Endothelial cell (in vitro differentiated cells): Measurements from ENCODE around the gene NAA25. TPM values are rescaled to one million over a fixed set of nuclear protein-coding genes. Genes with fewer than 3 reads are reported as not detected.
"Not testable (repeated sequence)": the region's sequence is repeated elsewhere in the genome, so short reads cannot be mapped to it uniquely, and the experiment has no call there.

Source experiments
- DNase-seq: peaks from one replicate; pipeline ENCODE4 v3.0.0; 2021; ENCODE audit warnings: low spot score
- H3K27ac Mint-ChIP-seq: one replicate; pipeline ENCODE4 v1.8.0; 2021; ENCODE audit warnings: mixed read lengths, inconsistent platforms; ENCODE audit not compliant: unreplicated experiment
- H3K27me3 Mint-ChIP-seq: one replicate; pipeline ENCODE4 v1.8.0; 2021; ENCODE audit warnings: mild to moderate bottlenecking, moderate library complexity, mixed read lengths, inconsistent platforms; ENCODE audit not compliant: unreplicated experiment
- H3K36me3 Mint-ChIP-seq: one replicate; pipeline ENCODE4 v1.8.0; 2021; ENCODE audit warnings: mild to moderate bottlenecking, low read depth, mixed read lengths, inconsistent platforms; ENCODE audit not compliant: unreplicated experiment
- H3K4me1 Mint-ChIP-seq: one replicate; pipeline ENCODE4 v1.8.0; 2021; ENCODE audit warnings: mild to moderate bottlenecking, mixed read lengths, inconsistent platforms; ENCODE audit not compliant: unreplicated experiment
- H3K4me3 Mint-ChIP-seq: one replicate; pipeline ENCODE4 v1.8.0; 2021; ENCODE audit warnings: mild to moderate bottlenecking, mixed read lengths, inconsistent platforms; ENCODE audit not compliant: unreplicated experiment
- H3K9me3 Mint-ChIP-seq: one replicate; pipeline ENCODE4 v1.8.0; 2021; ENCODE audit warnings: mixed read lengths, inconsistent platforms; ENCODE audit not compliant: unreplicated experiment
- CTCF ChIP-seq: fragments of 200-600 bp; sonication (generic); IDR thresholded peaks from one replicate; pipeline ENCODE4 v1.5.0; 2021; ENCODE audit warnings: antibody characterized with exemption; ENCODE audit not compliant: unreplicated experiment
- total RNA-seq: library from RNA; stranded (reverse); fragmentation: NEBNext Ultra II Directional; extraction: Animal tissue kit (Norgen Biotek cat#: 25700); gene quantifications from one replicate; pipeline ENCODE4 v1.2.1, GENCODE V29; 2021; ENCODE audit not compliant: unreplicated experiment

Gene NAA25
- total RNA-seq, 1 donor from 2014 or later = 23.4 TPM

GRCh38 chr12:112011685-112012084 is 96.9 kb downstream of the NAA25 start:
- no peak for DNase-seq
- Mint-ChIP-seq H3K9me3 (no peaks in the 10 kb centered on the region), H3K4me3 (peak overlapping the region; percentile 96), H3K36me3 (peaks cover 20% of the 10 kb centered on the region), H3K27me3 (peaks cover 12% of the 10 kb centered on the region), H3K27ac (no peak overlapping the region), H3K4me1 (peaks cover 33% of the 10 kb centered on the region)
- TF ChIP-seq CTCF = no peak

GRCh38 chr12:112010415-112011344 is 97.9 kb downstream of the NAA25 start:
- TF ChIP-seq CTCF = no peak
- Mint-ChIP-seq H3K4me1 (peaks cover 27% of the 10 kb centered on the region), H3K36me3 (peaks cover 13% of the 10 kb centered on the region), H3K27ac (no peak overlapping the region), H3K9me3 (no peaks in the 10 kb centered on the region), H3K27me3 (peaks cover 10% of the 10 kb centered on the region), H3K4me3 (peak overlapping the region; percentile 31)
- no peak for DNase-seq

GRCh38 chr12:112009596-112009995 is 99.0 kb downstream of the NAA25 start:
- not testable (repeated sequence) for H3K36me3 Mint-ChIP-seq, H3K27me3 Mint-ChIP-seq, DNase-seq, H3K27ac Mint-ChIP-seq, H3K4me3 Mint-ChIP-seq, H3K9me3 Mint-ChIP-seq
- peaks cover 26% of the 10 kb centered on the region for H3K4me1 Mint-ChIP-seq

- H3K4me1 Mint-ChIP-seq = peaks cover 21% of the 10 kb centered on the region
- H3K4me3 Mint-ChIP-seq = no peak overlapping the region
- no peaks in the 10 kb centered on the region for H3K9me3 Mint-ChIP-seq
- H3K36me3 Mint-ChIP-seq = peaks cover 4% of the 10 kb centered on the region
- no peak overlapping the region for H3K27ac Mint-ChIP-seq
- no peak for TF ChIP-seq CTCF
- DNase-seq = no peak
- peaks cover 8% of the 10 kb centered on the region for H3K27me3 Mint-ChIP-seq
Observed at GRCh38 chr12:112008918-112009317, 99.7 kb downstream of the NAA25 start.

- Mint-ChIP-seq H3K27ac (no peak overlapping the region), H3K9me3 (no peaks in the 10 kb centered on the region), H3K36me3 (peaks cover 4% of the 10 kb centered on the region), H3K4me1 (peaks cover 21% of the 10 kb centered on the region), H3K27me3 (peaks cover 8% of the 10 kb centered on the region), H3K4me3 (no peak overlapping the region)
- DNase-seq = no peak
- no peak for TF ChIP-seq CTCF
Observed at GRCh38 chr12:112007945-112008344, 100.6 kb downstream of the NAA25 start.
